ENCODE measurements around the gene TENM4. TPM values are rescaled to one million over a fixed set of nuclear protein-coding genes. Genes with fewer than 3 reads are reported as not detected.

TENM4 gene
- total and polyA plus RNA-seq, 10 of the 15 experiments (the other 5 are each of a cell fraction or from before 2014, with no cell fraction given): 0.03 to 0.12 (median 0.06) TPM; not detected in 7

DNA sequence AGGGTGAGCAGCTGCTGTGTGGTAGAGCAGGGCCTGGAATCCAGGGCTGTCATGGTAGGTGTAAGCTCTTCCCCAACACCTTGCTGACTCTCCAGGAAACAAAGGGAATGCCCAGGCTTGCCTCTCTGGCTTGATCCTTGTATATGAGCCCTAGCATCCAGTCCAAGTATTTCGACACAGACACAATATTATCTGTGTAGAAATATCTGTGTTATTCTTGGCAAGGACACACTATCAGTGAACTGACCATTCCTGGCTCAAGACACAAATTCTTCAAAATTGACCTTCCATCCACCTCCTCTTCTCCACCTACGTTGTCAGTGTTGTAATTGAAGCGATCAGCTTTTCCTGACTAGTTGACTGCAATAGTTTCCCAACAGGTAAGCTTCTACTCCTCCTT, 554.2 kb downstream of the TENM4 start (continued):
- TF ChIP-seq SREBF2 (IDR thresholded peaks at IDR 0.05; ENCODE audit: low read length) (no peak), BRCA1 (IDR thresholded peaks at IDR 0.05; ENCODE audit: low read depth, low read length) (no peak), EZH2 (IDR thresholded peaks at IDR 0.05; ENCODE audit: borderline replicate concordance, control insufficient read depth, low read depth, low read length) (no peak), CHD1 (IDR thresholded peaks at IDR 0.05; ENCODE audit: low read depth, low read length) (no peak), ZZZ3 (IDR thresholded peaks at IDR 0.05; ENCODE audit: control insufficient read depth, insufficient read length, low read depth) (no peak)
- TF ChIP-seq, protein P1, sequence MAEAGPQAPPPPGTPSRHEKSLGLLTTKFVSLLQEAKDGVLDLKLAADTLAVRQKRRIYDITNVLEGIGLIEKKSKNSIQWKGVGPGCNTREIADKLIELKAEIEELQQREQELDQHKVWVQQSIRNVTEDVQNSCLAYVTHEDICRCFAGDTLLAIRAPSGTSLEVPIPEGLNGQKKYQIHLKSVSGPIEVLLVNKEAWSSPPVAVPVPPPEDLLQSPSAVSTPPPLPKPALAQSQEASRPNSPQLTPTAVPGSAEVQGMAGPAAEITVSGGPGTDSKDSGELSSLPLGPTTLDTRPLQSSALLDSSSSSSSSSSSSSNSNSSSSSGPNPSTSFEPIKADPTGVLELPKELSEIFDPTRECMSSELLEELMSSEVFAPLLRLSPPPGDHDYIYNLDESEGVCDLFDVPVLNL (IDR thresholded peaks at IDR 0.05; ENCODE audit: low read depth, low read length): no peak

DNA sequence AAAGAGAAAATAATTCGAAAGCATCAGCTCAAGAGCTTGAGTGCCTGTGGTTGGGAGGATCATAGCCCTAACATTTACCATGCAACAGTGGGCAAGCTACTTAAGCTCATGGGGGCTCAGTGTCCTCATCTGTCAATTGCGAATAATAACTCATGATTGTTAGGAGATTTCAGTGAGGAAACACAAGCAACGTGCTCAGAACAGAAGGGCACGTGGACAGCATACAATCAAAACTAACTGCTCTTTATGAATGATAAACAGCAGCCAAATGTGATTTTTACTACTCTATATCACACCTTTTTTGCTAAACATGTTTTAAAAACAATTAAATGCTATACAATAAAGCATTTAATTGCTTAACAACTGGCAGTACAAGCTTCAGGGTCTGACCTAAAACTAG, 556.1 kb downstream of the TENM4 start:
- no peak for FAIRE-seq
- 12% methylated on average over 4 of the region's 4 CpGs for WGBS (ENCODE audit: insufficient coverage, insufficient replicate concordance, low lambda C conversion rate, missing lambda C conversion rate)
- intact Hi-C loops (cut with micrococcal nuclease; ENCODE audit: unreplicated experiment): no loop called here
- Histone ChIP-seq H3K36me3 (ENCODE audit: control insufficient read depth in 2 of 2, insufficient read depth in 2 of 2, low read length in 1 of 2) (no peaks in the 10 kb centered on the region), H2AFZ (ENCODE audit: control insufficient read depth, low read depth, low read length) (no peak overlapping the region), H3K4me2 (ENCODE audit: control insufficient read depth, insufficient read depth) (no peak overlapping the region), H3K79me2 (ENCODE audit: control insufficient read depth, insufficient read depth, low read length) (no peaks in the 10 kb centered on the region), H3K27ac (ENCODE audit: control insufficient read depth, insufficient read depth) (no peak overlapping the region), H4K20me1 (ENCODE audit: control insufficient read depth, insufficient read depth) (no peaks in the 10 kb centered on the region), H3K27me3 (replicated peaks in 1 of 2; ENCODE audit: control insufficient read depth in 2 of 2, insufficient read depth in 2 of 2, low read length in 1 of 2) (no peaks in the 10 kb centered on the region; a peak in 1 of 4 replicates), H3K9ac (ENCODE audit: control insufficient read depth, insufficient read depth, low read length) (no peak overlapping the region), H3K4me3 (no peak overlapping the region), H3K9me3 (replicated peaks; ENCODE audit: control insufficient read depth, insufficient read depth, low read length) (no peaks in the 10 kb centered on the region), H3K4me1 (ENCODE audit: control insufficient read depth, insufficient read depth, low read length) (no peaks in the 10 kb centered on the region)
- CTCF ChIA-PET: no interaction called here
- SMC1A ChIA-PET (ENCODE audit: uncharacterized antibody, unreplicated experiment): no interaction called here
- no peak for DNase-seq (ENCODE audit: low read depth, low spot score)
- in situ Hi-C loops (cut with MboI): no loop called here
- ATAC-seq: no peak
- POLR2A ChIA-PET: no interaction called here
- TF ChIP-seq RBBP5 (conservative IDR thresholded peaks at IDR 0.05) (no peak), NR2C1 (IDR thresholded peaks at IDR 0.05) (no peak), NFXL1 (IDR thresholded peaks at IDR 0.05; ENCODE audit: borderline replicate concordance) (no peak), NFYA (IDR thresholded peaks at IDR 0.05; ENCODE audit: borderline replicate concordance, low read depth, low read length) (no peak), PAX5 (IDR thresholded peaks at IDR 0.05; ENCODE audit: borderline replicate concordance, low read depth, low read length) (no peak), JUND (IDR thresholded peaks at IDR 0.05; ENCODE audit: low read depth, low read length) (no peak), HDAC2 (IDR thresholded peaks at IDR 0.05) (no peak), TCF12 (IDR thresholded peaks at IDR 0.05; ENCODE audit: low read depth, low read length) (no peak), GATAD2B (conservative IDR thresholded peaks at IDR 0.05; ENCODE audit: low read depth) (no peak), TCF7 (IDR thresholded peaks at IDR 0.05; ENCODE audit: borderline replicate concordance) (no peak), TARDBP (IDR thresholded peaks at IDR 0.05; ENCODE audit: borderline replicate concordance) (no peak), WRNIP1 (IDR thresholded peaks at IDR 0.05; ENCODE audit: borderline replicate concordance, low read depth, low read length) (no peak)
- RAD21 ChIA-PET (ENCODE audit: unreplicated experiment): no interaction called here
- no TSS peak for BruUV-seq (replicated peaks)
